ENCODE results near the gene FRMD8. TPM values are rescaled to one million over a fixed set of nuclear protein-coding genes. Genes with fewer than 3 reads are reported as not detected.

FRMD8 gene
- total RNA-seq, 1 experiment from 2014 or later, result 22.7 TPM

- Histone ChIP-seq H3K14ac (ENCODE audit: insufficient read depth, low read length) (no peak overlapping the region), H3K9ac (ENCODE audit: extremely low read depth, insufficient read length, low read length) (no peak overlapping the region), H3K79me2 (ENCODE audit: insufficient read depth, low read length) (peaks cover 3% of the 10 kb centered on the region; the same call in 1 of the 2 replicates), H2AFZ (ENCODE audit: low read length) (no peak overlapping the region), H3K56ac (ENCODE audit: insufficient read length, low read depth, low read length) (no peak overlapping the region), H3K4me1 (ENCODE audit: insufficient read depth, low read length) (no peaks in the 10 kb centered on the region), H3T11ph (ENCODE audit: low read length) (no peak overlapping the region), H2BK12ac (ENCODE audit: insufficient read length, low read depth, low read length) (no peak overlapping the region), H2BK20ac (ENCODE audit: low read depth, low read length, poor library complexity, severe bottlenecking) (no peak overlapping the region), H2AK5ac (ENCODE audit: insufficient read length, low read length) (no peak overlapping the region), H2BK15ac (ENCODE audit: low read depth, low read length) (no peak overlapping the region), H3K27ac (ENCODE audit: insufficient read length, low read depth, low read length) (no peak overlapping the region), H3K79me1 (ENCODE audit: insufficient read depth, low read depth, low read length, poor library complexity, severe bottlenecking) (peaks cover 2% of the 10 kb centered on the region), H4K5ac (ENCODE audit: insufficient read length, low read depth, low read length) (no peak overlapping the region), H3K4me2 (ENCODE audit: insufficient read depth, insufficient read length, low read length) (no peak overlapping the region), H2BK120ac (ENCODE audit: low read depth, low read length, poor library complexity, severe bottlenecking) (no peak overlapping the region), H4K20me1 (ENCODE audit: control insufficient read depth, insufficient read depth, insufficient read length) (no peaks in the 10 kb centered on the region), H4K8ac (replicated peaks; ENCODE audit: insufficient read length, low read depth, low read length) (no peak overlapping the region), H3K27me3 (ENCODE audit: insufficient read depth, low read length) (no peaks in the 10 kb centered on the region), H3K18ac (ENCODE audit: insufficient read length, low read depth, low read length) (no peak overlapping the region), H2BK5ac (ENCODE audit: insufficient read length, low read length) (no peak overlapping the region), H3K4ac (ENCODE audit: low read depth, low read length) (no peak overlapping the region), H4K91ac (ENCODE audit: insufficient read length, low read depth, low read length) (no peak overlapping the region), H3K9me3 (ENCODE audit: control insufficient read depth, low read depth, low read length) (no peaks in the 10 kb centered on the region), H3K23me2 (ENCODE audit: insufficient read length, low read depth, low read length, poor library complexity, severe bottlenecking) (no peaks in the 10 kb centered on the region), H3K23ac (ENCODE audit: insufficient read length, low read depth, low read length) (no peak overlapping the region)
- H3K9me3 Mint-ChIP-seq, result no peaks in the 10 kb centered on the region
- H3K4me3 Mint-ChIP-seq, result no peak overlapping the region
- no CpG with 5 or more reads among the region's 3 CpGs for WGBS (ENCODE audit: extremely low coverage, insufficient read length, low lambda C conversion rate)
- no peaks in the 10 kb centered on the region for H3K4me1 Mint-ChIP-seq
- H3K27me3 Mint-ChIP-seq (ENCODE audit: low read depth), result no peaks in the 10 kb centered on the region
- H3K36me3 Mint-ChIP-seq (ENCODE audit: insufficient read depth in 1 of 3, low read depth in 3 of 3), result peaks cover 39 to 79% (median 75%) of the 10 kb centered on the region in 3 experiments
- H3K27ac Mint-ChIP-seq, result no peak overlapping the region
- DNase-seq, result no peak
- no peak for TF ChIP-seq CTCF (conservative IDR thresholded peaks at IDR 0.05)
Measured at GRCh38 chr11:65341856-65342255, 44.6 kb upstream of the FRMD8 start.

Measured in H9 (cell line).